GM18861 (cell line): Measurements from ENCODE around the gene ARAP2.

Experiments used
- ATAC-seq: cut with Tn5 transposase; IDR thresholded peaks from one replicate; pipeline ENCODE4 v1.9.1; 2021; ENCODE audit not compliant: unreplicated experiment

ARAP2 gene, protein sequence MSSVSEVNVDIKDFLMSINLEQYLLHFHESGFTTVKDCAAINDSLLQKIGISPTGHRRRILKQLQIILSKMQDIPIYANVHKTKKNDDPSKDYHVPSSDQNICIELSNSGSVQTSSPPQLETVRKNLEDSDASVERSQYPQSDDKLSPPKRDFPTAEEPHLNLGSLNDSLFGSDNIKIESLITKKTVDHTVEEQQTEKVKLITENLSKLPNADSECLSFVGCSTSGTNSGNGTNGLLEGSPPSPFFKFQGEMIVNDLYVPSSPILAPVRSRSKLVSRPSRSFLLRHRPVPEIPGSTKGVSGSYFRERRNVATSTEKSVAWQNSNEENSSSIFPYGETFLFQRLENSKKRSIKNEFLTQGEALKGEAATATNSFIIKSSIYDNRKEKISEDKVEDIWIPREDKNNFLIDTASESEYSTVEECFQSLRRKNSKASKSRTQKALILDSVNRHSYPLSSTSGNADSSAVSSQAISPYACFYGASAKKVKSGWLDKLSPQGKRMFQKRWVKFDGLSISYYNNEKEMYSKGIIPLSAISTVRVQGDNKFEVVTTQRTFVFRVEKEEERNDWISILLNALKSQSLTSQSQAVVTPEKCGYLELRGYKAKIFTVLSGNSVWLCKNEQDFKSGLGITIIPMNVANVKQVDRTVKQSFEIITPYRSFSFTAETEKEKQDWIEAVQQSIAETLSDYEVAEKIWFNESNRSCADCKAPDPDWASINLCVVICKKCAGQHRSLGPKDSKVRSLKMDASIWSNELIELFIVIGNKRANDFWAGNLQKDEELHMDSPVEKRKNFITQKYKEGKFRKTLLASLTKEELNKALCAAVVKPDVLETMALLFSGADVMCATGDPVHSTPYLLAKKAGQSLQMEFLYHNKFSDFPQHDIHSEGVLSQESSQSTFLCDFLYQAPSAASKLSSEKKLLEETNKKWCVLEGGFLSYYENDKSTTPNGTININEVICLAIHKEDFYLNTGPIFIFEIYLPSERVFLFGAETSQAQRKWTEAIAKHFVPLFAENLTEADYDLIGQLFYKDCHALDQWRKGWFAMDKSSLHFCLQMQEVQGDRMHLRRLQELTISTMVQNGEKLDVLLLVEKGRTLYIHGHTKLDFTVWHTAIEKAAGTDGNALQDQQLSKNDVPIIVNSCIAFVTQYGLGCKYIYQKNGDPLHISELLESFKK (N-terminal part only)

DNA sequence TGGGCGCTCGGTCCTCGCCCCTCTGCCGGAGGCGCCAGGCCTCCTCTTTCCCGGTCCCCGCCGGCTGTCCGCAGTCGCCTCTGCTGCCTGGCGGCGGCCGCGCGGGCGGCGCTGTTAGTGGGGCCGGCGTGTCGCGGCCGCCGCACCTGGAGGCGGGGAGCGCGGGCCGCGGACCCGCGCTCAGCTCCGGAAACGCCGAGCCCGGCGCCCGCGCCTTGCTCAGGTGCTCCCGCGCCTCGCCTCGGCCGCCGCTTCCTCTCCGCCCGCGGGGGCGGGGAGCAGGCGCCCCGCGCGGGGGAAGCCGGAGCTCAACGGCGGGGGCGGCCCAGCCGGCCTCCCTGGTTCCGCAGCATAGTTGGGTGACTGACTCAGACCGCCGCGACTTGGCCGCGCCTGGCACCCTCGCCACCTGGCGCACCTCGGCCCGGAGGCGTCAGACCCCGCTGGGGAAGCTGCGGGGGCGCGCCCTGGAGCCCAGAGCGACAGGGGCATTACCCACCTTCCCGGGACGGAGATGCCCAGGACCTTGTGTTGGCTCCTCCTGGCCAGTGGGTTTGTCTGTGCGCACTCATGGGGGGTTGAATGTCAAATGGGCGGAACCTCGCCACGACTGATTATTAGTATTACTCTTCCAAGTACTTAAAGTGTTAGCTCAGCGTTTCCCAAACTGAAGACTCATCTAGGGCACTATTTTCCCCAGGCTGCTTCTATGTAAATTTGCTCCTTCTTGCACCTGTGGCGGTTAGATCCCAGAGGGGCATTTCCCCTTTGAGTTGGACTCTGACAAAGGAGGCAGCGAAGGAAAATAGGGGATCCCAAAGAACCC, at the start of gene ARAP2:
TSS of gene ARAP2 (minus strand) at position 258 of the 826 bp plus-strand sequence. CDS start 15,028 bp downstream, outside the sequence.
- peak; percentile 49 for ATAC-seq

DNA sequence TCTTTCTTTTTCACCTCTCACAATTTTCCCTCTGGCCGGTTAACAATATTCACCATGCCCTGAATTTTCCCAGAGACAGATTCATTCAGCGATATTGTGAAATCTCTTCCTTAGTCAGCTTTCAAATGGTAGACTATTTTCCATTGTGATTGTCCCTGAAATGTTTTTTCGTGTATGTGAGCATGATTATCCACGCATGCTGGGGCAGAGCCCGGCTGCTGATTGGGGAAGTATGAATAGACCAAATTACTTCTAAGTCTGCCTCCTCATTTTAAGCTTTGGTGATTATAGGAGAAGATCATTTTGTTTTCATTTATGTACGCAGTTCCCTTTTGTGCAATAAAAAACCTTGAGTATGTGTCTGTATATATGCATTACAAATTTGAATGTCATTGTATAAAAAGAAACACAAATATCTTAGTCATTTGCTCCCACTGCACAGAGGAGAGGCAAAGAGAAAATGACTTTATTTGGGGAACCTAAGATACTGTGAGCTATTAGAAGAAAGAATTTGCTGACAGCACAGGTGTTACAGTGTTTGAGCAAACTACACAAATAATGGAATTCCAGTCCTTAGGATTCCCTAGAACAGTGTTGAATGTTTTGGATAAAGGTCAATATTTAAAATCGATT, 48.4 kb upstream of the ARAP2 start:
- no peak for ATAC-seq

DNA sequence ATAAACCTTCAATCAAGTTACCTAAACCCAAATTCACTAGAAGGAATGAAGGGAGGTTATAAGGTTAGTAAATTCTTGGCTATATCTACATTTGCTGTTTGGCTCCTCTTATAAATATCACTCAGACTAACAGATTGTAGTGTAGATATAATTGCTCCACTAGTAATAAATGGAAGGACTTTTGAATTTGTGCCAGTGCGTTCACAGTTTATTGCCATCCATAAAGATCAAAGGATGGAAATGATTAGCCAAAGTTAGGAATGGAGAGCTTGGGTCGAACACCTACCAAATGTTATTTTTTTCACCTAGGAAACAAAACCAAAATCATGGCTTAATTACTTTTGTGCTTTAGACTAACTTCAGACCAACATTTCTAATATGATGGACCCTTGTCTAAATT, 46.3 kb upstream of the ARAP2 start:
- no peak for ATAC-seq

GRCh38 chr4:36288731-36289426, 44.6 kb upstream of the ARAP2 start:
- no peak for ATAC-seq

DNA sequence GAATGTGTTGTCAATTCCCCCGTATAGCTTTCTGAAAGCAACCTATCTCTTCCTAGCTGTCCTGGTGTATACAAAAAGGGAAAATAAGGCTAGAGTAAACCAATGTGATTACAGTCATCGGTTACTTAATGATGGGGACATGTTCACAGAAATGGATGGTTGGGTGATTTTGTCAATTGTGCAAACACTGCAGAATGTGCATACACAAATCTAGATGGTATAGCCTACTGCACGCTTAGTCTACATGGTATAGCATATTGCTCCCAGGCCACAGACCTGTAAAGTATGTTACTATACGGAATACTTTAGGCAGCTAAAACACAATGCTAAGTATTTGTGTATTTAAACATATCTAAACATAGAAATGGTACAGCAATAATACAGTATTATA, 42.2 kb upstream of the ARAP2 start:
- no peak for ATAC-seq

DNA sequence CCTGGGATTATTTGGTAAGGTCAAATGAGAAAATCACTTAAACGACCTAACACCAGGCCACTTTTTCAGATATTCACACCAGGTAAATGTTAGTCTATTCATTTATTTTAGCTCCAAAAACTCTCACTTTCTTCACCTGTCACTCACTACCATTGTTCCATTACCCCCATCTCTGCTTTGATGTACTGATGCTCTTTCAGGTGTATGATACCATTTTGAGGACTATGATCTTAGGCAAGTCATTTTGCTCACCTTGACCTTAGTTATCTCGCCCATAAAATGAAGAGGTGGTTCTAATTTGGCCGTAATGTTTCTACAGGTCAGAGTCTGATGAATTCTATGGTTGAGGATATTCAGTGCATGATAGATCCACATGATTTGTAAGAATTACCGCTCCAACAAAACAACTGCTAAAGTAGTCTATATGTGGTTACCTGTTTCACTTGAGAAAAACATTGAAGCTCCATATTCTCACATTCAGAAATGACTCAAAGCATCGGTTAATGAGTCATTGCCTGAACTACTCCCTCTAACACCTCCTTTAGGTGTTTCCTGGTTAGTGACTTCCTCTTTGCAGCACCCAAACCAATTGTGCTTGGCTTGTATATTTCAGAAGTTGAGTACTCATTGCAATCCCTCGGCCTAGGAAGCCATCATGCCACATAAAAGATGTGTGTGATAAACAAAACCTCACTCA, 41.6 kb upstream of the ARAP2 start:
- peak; percentile 98 for ATAC-seq

DNA sequence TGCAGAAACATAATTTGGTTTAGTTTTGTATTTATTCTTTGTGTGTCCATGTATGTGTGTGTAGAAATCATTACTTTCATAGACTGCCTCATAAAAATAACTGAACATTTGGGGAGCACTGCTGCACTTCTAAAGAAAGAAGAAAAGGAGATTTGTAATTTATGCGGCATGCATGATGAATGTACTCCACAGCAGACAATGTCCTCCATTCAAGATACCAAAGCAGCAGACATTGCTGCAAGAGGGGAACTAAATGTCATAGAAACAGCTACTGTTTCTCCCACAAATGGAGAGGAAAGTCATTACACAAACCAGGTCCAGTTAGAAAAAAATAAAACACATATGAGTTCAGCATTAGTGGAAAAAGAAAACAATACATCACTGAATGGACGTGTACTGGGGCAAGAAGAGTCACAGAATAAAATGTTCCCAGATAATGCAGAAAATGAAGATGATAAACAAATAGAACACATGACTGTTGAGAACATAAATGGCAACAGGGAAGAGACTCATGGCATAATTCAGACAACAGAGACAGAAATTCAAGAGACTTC, 39.7 kb upstream of the ARAP2 start:
- ATAC-seq = no peak

DNA sequence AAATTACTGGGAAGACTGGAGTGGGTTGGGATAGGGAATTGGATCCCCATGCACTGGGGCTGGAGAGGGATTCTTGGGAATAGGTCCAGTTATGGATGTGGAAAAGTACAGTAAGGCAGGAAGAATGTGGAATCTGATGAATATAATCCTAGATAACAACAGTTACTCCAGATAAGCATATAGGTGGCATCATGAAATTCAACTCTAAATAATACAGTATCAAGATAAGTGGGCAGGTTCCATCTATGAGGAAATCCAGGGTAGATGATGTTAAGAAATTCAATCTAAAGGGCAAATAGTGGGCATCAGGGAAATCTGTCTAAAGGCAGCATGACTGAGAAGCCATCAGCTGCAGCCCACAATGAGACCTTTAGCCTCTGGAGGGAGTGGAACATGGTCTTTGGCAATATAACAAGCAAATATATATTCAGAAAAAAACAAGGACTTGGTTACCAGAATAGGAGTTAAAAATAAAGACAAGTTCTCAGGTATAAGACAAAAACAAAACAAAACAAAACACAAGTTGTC, 38.3 kb upstream of the ARAP2 start:
- no peak for ATAC-seq

- ATAC-seq = no peak
Observed at GRCh38 chr4:36281384-36282106, 37.2 kb upstream of the ARAP2 start, which contains the start of gene DTHD1. Gene DTHD1, plus strand, starts transcription at chr4:36281616. Its CDS starts 143 bp downstream, at chr4:36281759.

DNA sequence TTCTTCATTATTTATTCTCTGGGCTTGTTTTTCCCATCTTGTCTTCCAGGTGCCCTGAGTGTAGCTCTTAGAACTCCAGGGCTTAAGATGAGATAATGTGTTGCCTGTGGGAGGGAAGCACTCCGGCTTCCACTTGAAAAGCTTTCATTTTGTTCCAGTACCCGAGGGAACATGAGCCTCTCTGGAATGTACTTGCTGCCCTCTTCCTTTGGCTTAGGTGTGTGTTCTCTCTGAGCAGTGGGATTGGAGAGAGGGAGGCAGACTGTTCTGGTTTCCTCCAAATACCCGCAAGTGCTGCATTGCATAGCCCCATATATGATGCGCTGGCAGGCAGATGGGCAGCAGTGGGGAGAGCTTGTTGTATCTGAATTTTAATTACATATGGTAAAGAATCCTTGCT, 36.2 kb upstream of the ARAP2 start:
- no peak for ATAC-seq

- no peak for ATAC-seq
Observed at GRCh38 chr4:36278789-36279188, 34.5 kb upstream of the ARAP2 start.

DNA sequence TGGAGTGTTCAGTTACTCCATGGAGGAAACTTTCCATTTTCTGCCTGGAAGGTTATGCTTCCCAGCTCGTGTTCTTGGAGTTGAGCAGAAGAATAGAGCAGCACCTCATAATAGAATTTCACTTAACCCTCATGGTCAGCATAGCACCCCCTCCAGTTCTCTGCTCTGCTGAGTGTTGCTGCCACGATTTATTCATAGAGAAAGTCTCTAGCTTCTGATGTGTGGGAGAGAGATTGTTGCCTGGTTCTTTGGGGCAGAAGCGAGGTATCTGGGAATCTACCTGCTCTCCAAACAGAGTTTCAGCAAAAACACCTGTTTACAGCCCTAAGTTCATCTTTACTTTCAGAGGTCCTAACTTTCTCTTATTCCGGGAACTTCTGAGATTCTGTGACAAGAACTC, 33.2 kb upstream of the ARAP2 start:
- no peak for ATAC-seq

DNA sequence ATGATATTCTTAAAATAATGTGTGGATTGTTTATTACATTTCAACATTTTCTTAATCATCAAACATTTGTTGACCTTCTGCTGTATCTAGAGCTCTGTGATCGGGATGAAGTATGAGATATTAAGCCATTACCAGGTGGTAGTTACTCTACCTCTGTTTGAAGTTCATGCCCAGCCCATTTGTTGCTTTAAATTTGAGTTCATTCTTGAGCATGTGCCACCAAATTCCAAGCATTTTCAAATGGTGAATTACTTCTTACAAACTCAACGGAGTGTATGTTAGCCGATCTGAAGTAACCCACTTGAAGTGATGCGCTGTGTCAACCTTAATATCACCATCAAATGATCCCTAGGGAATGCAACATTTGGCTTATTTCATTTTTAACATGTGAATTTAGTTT, 29.8 kb upstream of the ARAP2 start:
- ATAC-seq = no peak

- ATAC-seq = no peak
Observed at GRCh38 chr4:36273276-36273675, 29.0 kb upstream of the ARAP2 start.

DNA sequence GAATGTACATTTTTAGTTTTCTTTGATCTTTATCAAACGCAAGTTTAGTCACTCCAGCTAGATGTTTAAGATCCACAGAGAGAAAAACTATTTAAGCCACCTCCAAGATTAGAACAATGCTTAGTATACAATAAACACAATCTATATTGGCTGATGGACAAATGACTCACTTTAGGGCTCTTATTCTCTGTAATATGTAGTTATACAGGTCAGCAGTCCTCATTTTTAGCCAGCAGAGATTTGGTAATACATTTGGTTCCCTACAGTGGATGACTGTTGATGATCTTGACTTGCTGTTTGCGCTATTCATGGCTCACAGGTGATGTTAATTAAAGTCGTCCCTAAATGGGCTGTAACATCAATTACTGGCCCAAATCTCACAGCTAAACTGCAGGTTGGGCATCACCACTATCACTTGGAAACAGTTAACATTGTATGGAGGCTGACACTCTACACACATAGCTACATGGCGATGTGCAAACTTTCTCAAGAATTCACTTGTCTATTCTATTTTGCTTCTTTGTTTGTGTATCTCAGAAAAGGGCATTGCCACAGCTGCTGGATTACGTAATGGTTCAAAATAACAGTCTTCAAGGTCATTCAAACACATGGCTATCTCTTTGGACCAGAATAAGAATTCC, 25.3 kb upstream of the ARAP2 start:
- ATAC-seq = no peak

DNA sequence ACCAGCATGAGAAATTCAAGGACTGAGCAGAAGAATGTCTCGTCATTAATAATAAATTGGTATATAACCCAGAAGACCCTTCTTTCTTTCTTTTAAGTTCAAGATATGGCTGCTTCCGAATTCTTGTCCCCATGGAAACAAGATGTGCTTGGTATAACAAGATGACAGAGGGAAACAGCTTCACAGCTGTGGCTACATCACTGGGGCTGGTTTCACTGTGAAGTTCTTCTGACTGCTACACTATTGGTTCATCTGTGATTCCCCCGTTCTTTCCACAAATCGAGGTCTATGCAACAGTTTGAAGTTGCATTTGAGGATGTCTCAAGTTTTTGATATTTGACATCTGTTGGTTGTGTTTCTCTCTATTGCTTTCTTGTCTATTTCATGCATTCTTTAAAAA, 24.8 kb upstream of the ARAP2 start:
- ATAC-seq = no peak
